Caco-2 (cell line): ENCODE measurements around the gene GCG. TPM values are rescaled to one million over a fixed set of nuclear protein-coding genes. Genes with fewer than 3 reads are reported as not detected.

ENCODE experiments used
- BruUV-seq: library from RNA; stranded (reverse); fragments of 400-500 nt; replicated peaks from 2 replicates; lab custom pipeline; 2021; lab: Mats Ljungman, UMichigan
- CTCF ChIA-PET: fragments of 300-600 bp; sonication (Branson Sonifier 250); formaldehyde crosslinking; loops from one replicate; lab custom pipeline; 2022; ENCODE audit warnings: antibody characterized with exemption; lab: Charles Lee
- POLR2A ChIA-PET: fragments of 300-600 bp; sonication (Branson Sonifier 250); formaldehyde crosslinking; loops from one replicate; lab custom pipeline; 2022; ENCODE audit warnings: antibody characterized with exemption; lab: Charles Lee
- DNase-seq, 2 experiments: peaks; one replicate each; pipeline versions ENCODE4 v3.0.0 to v3.0.0-alpha.2; 2020 to 2022
- H3K27me3 ChIP-seq: replicated peaks from 2 replicates; pipeline ENCODE4 v1.6.0; 2011; ENCODE audit warnings: low read length; ENCODE audit not compliant: control insufficient read depth, insufficient read depth
- H3K36me3 ChIP-seq: 2 replicates; pipeline ENCODE4 v1.5.1; 2011; ENCODE audit warnings: low read length; ENCODE audit not compliant: control insufficient read depth, insufficient read depth
- H3K4me1 ChIP-seq: fragments of 250-450 bp; sonication (Bioruptor Pico); 2 replicates; pipeline ENCODE4 v1.5.1; 2020; ENCODE audit warnings: mild to moderate bottlenecking
- H3K4me3 ChIP-seq: 2 replicates; pipeline ENCODE4 v1.5.1; 2011; ENCODE audit warnings: low read depth, mild to moderate bottlenecking, control low read depth, low read length
- H3K9me3 ChIP-seq: fragments of 250-450 bp; sonication (Bioruptor Pico); 2 replicates; pipeline ENCODE4 v1.5.1; 2020; ENCODE audit warnings: mild to moderate bottlenecking, moderate library complexity
- H3K27ac Mint-ChIP-seq: one replicate; pipeline ENCODE4 v1.8.0; 2022; ENCODE audit warnings: mixed read lengths; ENCODE audit not compliant: unreplicated experiment
- H3K27me3 Mint-ChIP-seq: one replicate; pipeline ENCODE4 v1.8.0; 2022; ENCODE audit warnings: mixed read lengths; ENCODE audit not compliant: insufficient read depth, unreplicated experiment
- H3K36me3 Mint-ChIP-seq: one replicate; pipeline ENCODE4 v1.8.0; 2022; ENCODE audit warnings: mild to moderate bottlenecking, mixed read lengths; ENCODE audit not compliant: insufficient read depth, unreplicated experiment
- H3K4me1 Mint-ChIP-seq: one replicate; pipeline ENCODE4 v1.8.0; 2022; ENCODE audit warnings: low read depth, mixed read lengths; ENCODE audit not compliant: unreplicated experiment
- H3K4me3 Mint-ChIP-seq: one replicate; pipeline ENCODE4 v1.8.0; 2022; ENCODE audit warnings: mild to moderate bottlenecking, moderate library complexity, mixed read lengths; ENCODE audit not compliant: unreplicated experiment
- H3K9me3 Mint-ChIP-seq: one replicate; pipeline ENCODE4 v1.8.0; 2022; ENCODE audit warnings: mixed read lengths; ENCODE audit not compliant: unreplicated experiment
- intact Hi-C: fragments of 100-400 bp; cut with micrococcal nuclease; formaldehyde crosslinking; loops from one replicate; pipeline ENCODE4 v1.10.0; 2022; ENCODE audit not compliant: unreplicated experiment
- total RNA-seq: library from RNA; stranded (reverse); gene quantifications from 2 replicates; pipeline ENCODE4 v1.2.3, GENCODE V29; 2022
- TF ChIP-seq, protein P1 (sequence below), 2 experiments: fragments of 200-600 bp in 1 of 2; IDR thresholded peaks; 1 replicate in 1 of 2; 2 replicates in 1 of 2; pipeline versions ENCODE4 v1.5.1 to v1.8.0; 2011 to 2022; ENCODE audit warnings: antibody characterized with exemption in 1 of 2, control low read depth in 1 of 2, inconsistent platforms in 1 of 2, low read depth in 1 of 2, low read length in 1 of 2, mild to moderate bottlenecking in 1 of 2, moderate library complexity in 1 of 2; ENCODE audit not compliant: insufficient read depth in 1 of 2, severe bottlenecking in 1 of 2, unreplicated experiment in 1 of 2

The GCG gene
- total RNA-seq, 1 experiment from 2014 or later: not detected

GRCh38 chr2:162166745-162167144, 14.7 kb upstream of the GCG start:
- Histone ChIP-seq H3K27me3 (no peaks in the 10 kb centered on the region), H3K9me3 (no peaks in the 10 kb centered on the region), H3K4me1 (no peaks in the 10 kb centered on the region; the same call in 1 of the 2 replicates), H3K4me3 (no peak overlapping the region), H3K36me3 (no peaks in the 10 kb centered on the region)
- DNase-seq: no peak
- ChIA-PET POLR2A (no interaction called here), CTCF (no interaction called here)
- intact Hi-C loops: no loop called here
- H3K36me3 Mint-ChIP-seq: no peaks in the 10 kb centered on the region
- no peaks in the 10 kb centered on the region for H3K9me3 Mint-ChIP-seq
- no peak overlapping the region for H3K27ac Mint-ChIP-seq
- TF ChIP-seq, protein P1, sequence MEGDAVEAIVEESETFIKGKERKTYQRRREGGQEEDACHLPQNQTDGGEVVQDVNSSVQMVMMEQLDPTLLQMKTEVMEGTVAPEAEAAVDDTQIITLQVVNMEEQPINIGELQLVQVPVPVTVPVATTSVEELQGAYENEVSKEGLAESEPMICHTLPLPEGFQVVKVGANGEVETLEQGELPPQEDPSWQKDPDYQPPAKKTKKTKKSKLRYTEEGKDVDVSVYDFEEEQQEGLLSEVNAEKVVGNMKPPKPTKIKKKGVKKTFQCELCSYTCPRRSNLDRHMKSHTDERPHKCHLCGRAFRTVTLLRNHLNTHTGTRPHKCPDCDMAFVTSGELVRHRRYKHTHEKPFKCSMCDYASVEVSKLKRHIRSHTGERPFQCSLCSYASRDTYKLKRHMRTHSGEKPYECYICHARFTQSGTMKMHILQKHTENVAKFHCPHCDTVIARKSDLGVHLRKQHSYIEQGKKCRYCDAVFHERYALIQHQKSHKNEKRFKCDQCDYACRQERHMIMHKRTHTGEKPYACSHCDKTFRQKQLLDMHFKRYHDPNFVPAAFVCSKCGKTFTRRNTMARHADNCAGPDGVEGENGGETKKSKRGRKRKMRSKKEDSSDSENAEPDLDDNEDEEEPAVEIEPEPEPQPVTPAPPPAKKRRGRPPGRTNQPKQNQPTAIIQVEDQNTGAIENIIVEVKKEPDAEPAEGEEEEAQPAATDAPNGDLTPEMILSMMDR (IDR thresholded peaks at IDR 0.05; ENCODE audit: insufficient read depth in 1 of 2, low read depth in 1 of 2, low read length in 1 of 2, severe bottlenecking in 1 of 2, unreplicated experiment in 1 of 2): no peak
- no peak overlapping the region for H3K4me3 Mint-ChIP-seq
- H3K27me3 Mint-ChIP-seq: peaks cover 6% of the 10 kb centered on the region
- BruUV-seq: no TSS peak
- H3K4me1 Mint-ChIP-seq: no peaks in the 10 kb centered on the region

GRCh38 chr2:162166174-162166573, 14.1 kb upstream of the GCG start:
- Histone ChIP-seq H3K27me3 (no peaks in the 10 kb centered on the region), H3K4me3 (no peak overlapping the region), H3K36me3 (no peaks in the 10 kb centered on the region), H3K9me3 (no peaks in the 10 kb centered on the region), H3K4me1 (no peaks in the 10 kb centered on the region; the same call in 1 of the 2 replicates)
- no peaks in the 10 kb centered on the region for H3K4me1 Mint-ChIP-seq
- intact Hi-C loops: no loop called here
- no peaks in the 10 kb centered on the region for H3K9me3 Mint-ChIP-seq
- DNase-seq: no peak
- BruUV-seq: no TSS peak
- H3K4me3 Mint-ChIP-seq: no peak overlapping the region
- H3K36me3 Mint-ChIP-seq: no peaks in the 10 kb centered on the region
- POLR2A ChIA-PET: no interaction called here
- TF ChIP-seq, protein P1 (IDR thresholded peaks at IDR 0.05; ENCODE audit: insufficient read depth in 1 of 2, low read depth in 1 of 2, low read length in 1 of 2, severe bottlenecking in 1 of 2, unreplicated experiment in 1 of 2): no peak
- no peak overlapping the region for H3K27ac Mint-ChIP-seq
- H3K27me3 Mint-ChIP-seq: peaks cover 6% of the 10 kb centered on the region
- CTCF ChIA-PET: interaction anchor here (0.8 kb wide), 1 partner anchor 12 kb away, joined by 3 read pairs; no protein-coding TSS in a partner anchor

GRCh38 chr2:162164802-162165201, 12.8 kb upstream of the GCG start:
- H3K36me3 Mint-ChIP-seq: no peaks in the 10 kb centered on the region
- no peaks in the 10 kb centered on the region for H3K36me3 ChIP-seq
- H3K4me3 Mint-ChIP-seq: no peak overlapping the region
- TF ChIP-seq, protein P1 (IDR thresholded peaks at IDR 0.05; ENCODE audit: insufficient read depth in 1 of 2, low read depth in 1 of 2, low read length in 1 of 2, severe bottlenecking in 1 of 2, unreplicated experiment in 1 of 2): no peak
- intact Hi-C loops: no loop called here
- H3K4me1 Mint-ChIP-seq: no peaks in the 10 kb centered on the region
- H3K4me1 ChIP-seq: no peaks in the 10 kb centered on the region; the same call in 1 of the 2 replicates
- H3K9me3 Mint-ChIP-seq: no peaks in the 10 kb centered on the region
- POLR2A ChIA-PET: no interaction called here
- no peak for DNase-seq
- no peaks in the 10 kb centered on the region for H3K27me3 ChIP-seq
- no peak overlapping the region for H3K4me3 ChIP-seq
- no peak overlapping the region for H3K27ac Mint-ChIP-seq
- H3K9me3 ChIP-seq: no peaks in the 10 kb centered on the region
- H3K27me3 Mint-ChIP-seq: peaks cover 6% of the 10 kb centered on the region
- no TSS peak for BruUV-seq
- CTCF ChIA-PET: no interaction called here
